Large intestine (tissue), 3 donors: ENCODE results near the gene SLC35G2. TPM values are rescaled to one million over a fixed set of nuclear protein-coding genes. Genes with fewer than 3 reads are reported as not detected.
"Not testable (repeated sequence)": the region's sequence is repeated elsewhere in the genome, so short reads cannot be mapped to it uniquely, and the experiment has no call there.

ENCODE experiments used
- DNase-seq, 2 donors: peaks; one replicate each; pipeline versions ENCODE4 v3.0.0 to v3.0.0-alpha.2; 2013
- H3K27ac ChIP-seq: one replicate; pipeline ENCODE4 v1.5.1; 2013; ENCODE audit warnings: low read length
- H3K27me3 ChIP-seq: 2 replicates; pipeline ENCODE4 v1.6.1; 2013; ENCODE audit warnings: low read length; ENCODE audit not compliant: control insufficient read depth, insufficient read depth
- H3K36me3 ChIP-seq: 2 replicates; pipeline ENCODE4 v1.6.1; 2013; ENCODE audit warnings: low read length; ENCODE audit not compliant: control insufficient read depth, insufficient read depth
- H3K4me1 ChIP-seq: one replicate; pipeline ENCODE4 v1.6.1; 2013; ENCODE audit warnings: low read length; ENCODE audit not compliant: control insufficient read depth, insufficient read depth
- H3K4me3 ChIP-seq: one replicate; pipeline ENCODE4 v1.5.1; 2013; ENCODE audit warnings: low read length
- H3K9me3 ChIP-seq: one replicate; pipeline ENCODE4 v1.6.1; 2013; ENCODE audit warnings: mild to moderate bottlenecking, low read depth, low read length, moderate library complexity; ENCODE audit not compliant: control insufficient read depth
- WGBS: methylation state at CpG from one replicate; pipeline ENCODE4 v1.1.5; 2013; ENCODE audit warnings: low lambda C conversion rate; ENCODE audit not compliant: insufficient coverage; 5-methylcytosine and 5-hydroxymethylcytosine counted together
- polyA plus RNA-seq: library from polyadenylated mRNA; unstranded; fragments of 120-200 nt; gene quantifications from one replicate; pipeline ENCODE4 v1.2.1, GENCODE V29; 2013

The SLC35G2 gene
- polyA plus RNA-seq, 1 donor: 3.4 TPM

- H3K4me3 ChIP-seq, DNase-seq, H3K27me3 ChIP-seq, H3K4me1 ChIP-seq, H3K36me3 ChIP-seq, H3K27ac ChIP-seq: not testable (repeated sequence)
- no CpG with 5 or more reads among the region's 1 CpG for WGBS
- H3K9me3 ChIP-seq: peaks cover 53% of the 10 kb centered on the region
These were observed 83.6 kb downstream of the SLC35G2 start for GRCh38 chr3:136902530-136902929.

- no peaks in the 10 kb centered on the region for H3K4me1 ChIP-seq
- no peak overlapping the region for H3K4me3 ChIP-seq
- H3K9me3 ChIP-seq: peaks cover 56% of the 10 kb centered on the region
- WGBS: 57% methylated on average over 1 of the region's 1 CpG
- H3K36me3 ChIP-seq: peaks cover 7% of the 10 kb centered on the region
- no peak overlapping the region for H3K27ac ChIP-seq
- H3K27me3 ChIP-seq: no peaks in the 10 kb centered on the region
- DNase-seq: no peak
These were observed 85.0 kb downstream of the SLC35G2 start for GRCh38 chr3:136903899-136904298.

DNA sequence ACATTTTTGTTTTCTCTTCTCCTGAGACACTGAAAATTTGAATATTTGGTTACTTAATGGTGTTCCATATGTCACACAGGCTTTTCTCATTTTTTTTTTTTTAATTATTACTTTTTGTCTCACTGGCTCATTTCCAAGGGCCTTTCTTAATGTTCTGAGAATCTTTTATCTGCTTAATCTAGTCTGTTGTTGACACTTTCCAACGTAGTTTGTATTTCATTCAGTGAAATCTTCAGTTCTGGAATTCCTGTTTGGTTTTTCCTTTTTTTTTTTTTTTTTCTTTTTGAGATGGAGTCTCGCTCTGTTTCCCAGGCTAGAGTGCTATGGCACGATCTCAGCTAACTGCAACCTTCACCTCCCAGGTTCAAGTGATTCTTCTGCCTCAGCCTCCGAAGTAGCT, 85.8 kb downstream of the SLC35G2 start:
- H3K27me3 ChIP-seq: no peaks in the 10 kb centered on the region
- H3K27ac ChIP-seq: no peak overlapping the region
- H3K4me3 ChIP-seq: no peak overlapping the region
- H3K4me1 ChIP-seq: no peaks in the 10 kb centered on the region
- peaks cover 7% of the 10 kb centered on the region for H3K36me3 ChIP-seq
- WGBS: 14% methylated on average over 1 of the region's 4 CpGs
- peaks cover 56% of the 10 kb centered on the region for H3K9me3 ChIP-seq
- DNase-seq: no peak

Other genes with a start within 250 kb of the SLC35G2 start
- gene STAG1, start 66.7 kb upstream of the SLC35G2 start, polyA plus RNA-seq: 28.8 TPM
- gene NCK1, start 43.1 kb downstream of the SLC35G2 start, polyA plus RNA-seq: 23.3 TPM
- 0.72 TPM for gene IL20RB, start 138.9 kb downstream of the SLC35G2 start, polyA plus RNA-seq